Neural cell (in vitro differentiated cells): ENCODE data around the gene TACO1. TPM values are rescaled to one million over a fixed set of nuclear protein-coding genes. Genes with fewer than 3 reads are reported as not detected.

Source experiments
- H2AFZ ChIP-seq: fragments of 200-600, 300-800 bp; sonication (generic), shearing (Covaris generic); 2 replicates; pipeline ENCODE4 v1.6.0; 2014; ENCODE audit warnings: low read depth, mild to moderate bottlenecking, antibody characterized with exemption, low read length, moderate library complexity
- H3F3A ChIP-seq: fragments of 200-600 bp; shearing (Covaris generic); 2 replicates; pipeline ENCODE4 v1.6.1; 2016; ENCODE audit warnings: mild to moderate bottlenecking, moderate library complexity, mixed read lengths, antibody characterized with exemption, low read length; ENCODE audit not compliant: insufficient read depth, poor library complexity, severe bottlenecking
- H3K27ac ChIP-seq: fragments of 200-600, 300-800 bp; sonication (generic), shearing (Covaris generic); 2 replicates; pipeline ENCODE4 v1.5.1; 2014; ENCODE audit warnings: mild to moderate bottlenecking, low read length, moderate library complexity
- H3K27me3 ChIP-seq: fragments of 300-800, 200-600 bp; sonication (generic), shearing (Covaris generic); 2 replicates; pipeline ENCODE4 v1.6.0; 2014; ENCODE audit warnings: mild to moderate bottlenecking, low read depth, low read length, moderate library complexity; ENCODE audit not compliant: insufficient read depth
- H3K36me3 ChIP-seq: fragments of 300-800, 200-600 bp; sonication (generic), shearing (Covaris generic); 2 replicates; pipeline ENCODE4 v1.5.1; 2014; ENCODE audit warnings: mild to moderate bottlenecking, antibody characterized with exemption, low read length, moderate library complexity; ENCODE audit not compliant: insufficient read depth
- H3K4me2 ChIP-seq: fragments of 300-800, 200-600 bp; sonication (generic), shearing (Covaris generic); 2 replicates; pipeline ENCODE4 v1.6.0; 2014; ENCODE audit warnings: mild to moderate bottlenecking, low read length
- H3K4me3 ChIP-seq: fragments of 300-800, 200-600 bp; sonication (generic), shearing (Covaris generic); 2 replicates; pipeline ENCODE4 v1.5.1; 2014; ENCODE audit warnings: mild to moderate bottlenecking, low read length, moderate library complexity
- H3K79me2 ChIP-seq: fragments of 200-600 bp; shearing (Covaris generic); replicated peaks from 2 replicates; pipeline ENCODE4 v1.6.0; 2014; ENCODE audit warnings: mild to moderate bottlenecking, low read length, moderate library complexity; ENCODE audit not compliant: insufficient read depth
- H3K9ac ChIP-seq: fragments of 300-800, 200-600 bp; sonication (generic), shearing (Covaris generic); 2 replicates; pipeline ENCODE4 v1.6.1; 2016; ENCODE audit warnings: mild to moderate bottlenecking, low read length, mixed read lengths
- H3K9me2 ChIP-seq: fragments of 200-600 bp; shearing (Covaris generic); 2 replicates; pipeline ENCODE4 v1.6.1; 2016; ENCODE audit warnings: mild to moderate bottlenecking, low read length, mixed read lengths; ENCODE audit not compliant: insufficient read depth
- H3K9me3 ChIP-seq: fragments of 200-600, 300-800 bp; sonication (generic), shearing (Covaris generic); 2 replicates; pipeline ENCODE4 v1.6.1; 2016; ENCODE audit warnings: mild to moderate bottlenecking, mixed run types, low read length, moderate library complexity, mixed read lengths
- H4K20me1 ChIP-seq: fragments of 200-600 bp; shearing (Covaris generic); 2 replicates; pipeline ENCODE4 v1.6.1; 2016; ENCODE audit warnings: mild to moderate bottlenecking, mixed run types; ENCODE audit not compliant: insufficient read depth
- CTCF ChIP-seq: fragments of 450-650 bp; IDR thresholded peaks from 2 replicates; pipeline ENCODE4 v1.5.1; 2014; ENCODE audit warnings: antibody characterized with exemption, mild to moderate bottlenecking, moderate library complexity; ENCODE audit not compliant: poor library complexity, severe bottlenecking
- EP300 ChIP-seq: fragments of 450-650 bp; conservative IDR thresholded peaks from 2 replicates; pipeline ENCODE4 v1.6.1; 2014; ENCODE audit warnings: antibody characterized with exemption, mild to moderate bottlenecking, moderate library complexity; ENCODE audit not compliant: poor library complexity, severe bottlenecking
- EZH2 ChIP-seq: fragments of 200-600, 300-800 bp; shearing (Covaris generic), sonication (generic); IDR thresholded peaks from 2 replicates; pipeline ENCODE4 v1.6.1; 2014; ENCODE audit warnings: antibody characterized with exemption, low read length, borderline replicate concordance, mild to moderate bottlenecking; ENCODE audit not compliant: insufficient read depth, poor library complexity, severe bottlenecking
- MXI1 ChIP-seq: fragments of 450-650 bp; conservative IDR thresholded peaks from 2 replicates; pipeline ENCODE4 v1.6.1; 2014; ENCODE audit warnings: antibody characterized with exemption, mild to moderate bottlenecking; ENCODE audit not compliant: poor library complexity, severe bottlenecking
- POLR2AphosphoS5 ChIP-seq: IDR thresholded peaks from 2 replicates; pipeline ENCODE4 v1.6.1; 2012
- RAD21 ChIP-seq: fragments of 450-650 bp; conservative IDR thresholded peaks from 2 replicates; pipeline ENCODE4 v1.6.1; 2014; ENCODE audit warnings: antibody characterized with exemption, mild to moderate bottlenecking, moderate library complexity
- REST ChIP-seq: IDR thresholded peaks from 2 replicates; pipeline ENCODE4 v1.6.1; 2012; ENCODE audit warnings: borderline replicate concordance
- SMC3 ChIP-seq: fragments of 450-650 bp; conservative IDR thresholded peaks from 2 replicates; pipeline ENCODE4 v1.6.1; 2014; ENCODE audit warnings: antibody characterized with exemption, mild to moderate bottlenecking, moderate library complexity; ENCODE audit not compliant: poor library complexity
- TAF1 ChIP-seq: IDR thresholded peaks from 2 replicates; pipeline ENCODE4 v1.6.1; 2012; ENCODE audit warnings: low read depth
- polyA plus RNA-seq: library from polyadenylated mRNA; depleted of rRNA; stranded (reverse); fragments of >200 nt; gene quantifications from 2 replicates; pipeline ENCODE4 v1.2.3, GENCODE V29; 2014

Gene TACO1
- polyA plus RNA-seq, 1 donor from 2014 or later, result 16.2 TPM

- no peak for TF ChIP-seq CTCF
- TF ChIP-seq TAF1, result no peak
- TF ChIP-seq EP300, result no peak
- no peak for TF ChIP-seq SMC3
- no peak for TF ChIP-seq RAD21
- TF ChIP-seq EZH2, result no peak
- TF ChIP-seq MXI1, result no peak
- no peak for TF ChIP-seq POLR2AphosphoS5
- no peak for TF ChIP-seq REST
- H3K27ac ChIP-seq, result no peak overlapping the region
Measured at GRCh38 chr17:63634816-63635215, 34.1 kb downstream of the TACO1 start.

GRCh38 chr17:63635290-63635689, 34.6 kb downstream of the TACO1 start:
- no peak overlapping the region for H3K27ac ChIP-seq
- TF ChIP-seq MXI1, result no peak
- no peak for TF ChIP-seq REST
- no peak for TF ChIP-seq SMC3
- TF ChIP-seq RAD21, result no peak
- TF ChIP-seq POLR2AphosphoS5, result no peak
- no peak for TF ChIP-seq EZH2
- no peak for TF ChIP-seq TAF1
- TF ChIP-seq CTCF, result no peak
- no peak for TF ChIP-seq EP300
- H3K9me3 ChIP-seq, result no peaks in the 10 kb centered on the region
- no peak overlapping the region for H3K4me3 ChIP-seq
- no peaks in the 10 kb centered on the region for H4K20me1 ChIP-seq
- no peak overlapping the region for H3K9ac ChIP-seq
- H3K36me3 ChIP-seq, result no peaks in the 10 kb centered on the region
- H3K4me2 ChIP-seq, result no peak overlapping the region
- H2AFZ ChIP-seq, result no peak overlapping the region
- peaks cover 12% of the 10 kb centered on the region for H3K79me2 ChIP-seq
- no peaks in the 10 kb centered on the region for H3K9me2 ChIP-seq
- no peaks in the 10 kb centered on the region for H3K27me3 ChIP-seq
- H3F3A ChIP-seq, result no peaks in the 10 kb centered on the region

More at GRCh38 chr17:63634816-63635215, 34.1 kb downstream of the TACO1 start:
- no peaks in the 10 kb centered on the region for H3K36me3 ChIP-seq
- H3K27me3 ChIP-seq, result no peaks in the 10 kb centered on the region
- no peaks in the 10 kb centered on the region for H4K20me1 ChIP-seq
- H3K9ac ChIP-seq, result no peak overlapping the region
- H2AFZ ChIP-seq, result no peak overlapping the region
- H3K9me3 ChIP-seq, result no peaks in the 10 kb centered on the region
- H3K79me2 ChIP-seq, result peaks cover 12% of the 10 kb centered on the region
- H3K4me2 ChIP-seq, result no peak overlapping the region
- no peak overlapping the region for H3K4me3 ChIP-seq
- no peaks in the 10 kb centered on the region for H3F3A ChIP-seq
- H3K9me2 ChIP-seq, result no peaks in the 10 kb centered on the region
